ENCODE measurements around the gene CAPZA2. TPM values are rescaled to one million over a fixed set of nuclear protein-coding genes. Genes with fewer than 3 reads are reported as not detected.
A peak's percentile ranks its signal among the peaks of the same experiment; 100 is the strongest.

The CAPZA2 gene
- total RNA-seq, 1 donor from 2014 or later, result 186 TPM

GRCh38 chr7:116861717-116862116, 670 bp upstream of the CAPZA2 start:
- no peak for DNase-seq (ENCODE audit: low read depth in 2 of 2)

GRCh38 chr7:116862951-116863670, 724 bp downstream of the CAPZA2 start:
- peak; percentile 38 to 42 for DNase-seq (ENCODE audit: low read depth in 2 of 2)

DNA sequence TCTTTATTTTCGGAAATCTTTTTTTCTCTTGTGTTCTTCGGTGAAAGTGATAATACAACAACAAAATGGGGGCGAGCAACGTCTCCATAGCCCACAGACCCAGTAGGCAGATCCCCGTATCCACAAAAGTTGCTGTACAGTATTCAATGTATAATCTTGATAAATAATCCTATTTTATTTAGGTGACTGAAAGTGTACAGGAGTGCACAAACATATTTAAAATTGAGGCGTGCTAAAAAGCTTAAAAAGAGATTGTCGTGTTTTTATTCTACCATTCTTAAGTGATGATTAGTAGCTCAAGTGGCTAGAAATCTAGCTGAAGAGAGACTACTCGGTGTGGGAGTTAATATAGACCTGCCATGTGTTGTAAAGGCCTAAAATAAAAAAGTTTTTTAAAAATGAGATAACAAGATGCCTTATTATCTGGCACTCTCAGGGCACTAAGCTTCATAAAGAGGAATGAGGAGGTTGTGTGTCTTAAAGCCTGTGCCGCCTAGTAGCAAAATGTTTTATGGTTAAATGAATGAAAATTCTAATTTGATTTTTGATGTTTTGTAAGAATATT, 1.6 kb downstream of the CAPZA2 start:
- peak in 1 of 2 donors; percentile 11 for DNase-seq (ENCODE audit: low read depth in 2 of 2)

- DNase-seq (ENCODE audit: low read depth in 2 of 2), result peak in 1 of 2 donors; percentile 34
These were observed 8.8 kb downstream of the CAPZA2 start for GRCh38 chr7:116871061-116871700.

DNA sequence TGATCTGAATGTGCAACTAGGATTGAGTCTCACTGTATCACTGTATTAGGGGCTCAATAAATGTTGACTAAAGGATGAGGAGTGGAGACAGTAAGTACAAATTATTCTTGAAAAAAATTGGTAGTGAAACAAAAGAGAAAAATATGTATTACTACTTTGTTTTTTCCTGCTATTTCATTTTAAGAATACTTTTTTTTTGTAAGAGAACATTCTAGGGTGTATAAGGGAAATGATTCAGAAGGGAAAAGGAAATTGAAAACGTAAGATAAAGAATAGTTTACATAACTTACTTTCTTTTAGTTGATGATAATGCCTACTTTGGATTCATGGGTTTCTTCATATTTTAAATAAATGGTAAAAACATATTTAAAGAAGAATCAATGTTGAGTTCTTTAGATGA, 9.6 kb downstream of the CAPZA2 start:
- DNase-seq (ENCODE audit: low read depth in 2 of 2), result peak; percentile 10 to 77

DNA sequence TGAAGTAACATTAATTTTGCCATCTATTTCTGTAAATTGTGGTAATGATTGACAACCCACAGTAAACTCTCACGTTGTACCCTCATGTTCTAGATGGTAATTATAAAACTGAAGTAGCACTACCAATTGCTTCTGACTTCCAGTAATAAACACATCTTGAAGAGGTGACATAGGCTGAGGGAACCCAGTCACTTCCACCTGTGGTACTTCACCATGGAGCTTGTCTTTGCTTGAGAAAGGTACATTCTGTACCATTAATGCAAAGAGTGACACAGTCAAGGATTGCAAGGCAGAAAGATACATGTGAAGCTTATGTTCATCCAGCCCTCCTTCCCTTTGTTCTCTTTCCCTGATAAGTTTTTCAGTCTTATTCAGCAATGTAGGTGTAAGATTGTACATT, 11.2 kb downstream of the CAPZA2 start:
- DNase-seq (ENCODE audit: low read depth in 2 of 2), result no peak

DNA sequence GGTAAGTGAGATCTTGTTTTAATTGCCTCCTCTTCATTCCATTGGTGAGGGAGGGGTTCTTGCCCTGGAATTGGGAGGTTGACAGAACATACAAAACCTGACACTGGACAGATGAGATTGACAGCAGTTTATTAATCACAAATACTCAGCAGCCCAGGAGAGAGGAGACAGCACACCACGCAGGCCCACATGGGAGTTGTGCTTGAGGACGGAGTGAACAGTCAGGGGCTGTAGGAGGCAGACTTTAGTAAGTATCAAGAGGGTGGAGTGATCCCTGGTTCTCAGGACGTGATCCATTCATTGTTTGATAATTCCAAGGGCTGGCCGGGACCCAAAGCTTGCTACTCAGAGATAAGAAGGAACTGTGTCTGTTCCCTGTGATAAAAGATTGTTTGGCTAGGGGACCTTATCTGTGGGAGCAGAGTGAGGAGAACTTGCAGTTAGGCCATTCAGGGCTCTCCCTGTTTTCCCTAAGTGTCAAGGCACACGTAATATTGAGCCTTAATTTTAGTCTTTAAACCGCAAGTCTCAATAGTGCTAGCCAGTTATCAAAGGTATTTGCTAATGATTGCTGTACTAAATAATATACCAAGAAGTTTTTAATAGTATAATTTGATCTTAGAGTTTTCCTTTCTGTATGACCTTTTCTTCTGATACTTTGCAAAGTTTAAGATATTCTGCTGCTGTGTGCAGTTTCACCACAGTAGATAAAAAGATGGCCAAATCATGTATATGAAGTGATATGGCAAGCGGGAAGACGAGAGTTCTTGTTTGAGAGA, 14.5 kb downstream of the CAPZA2 start:
- peak; percentile 14 to 91 for DNase-seq (ENCODE audit: low read depth in 2 of 2)

GRCh38 chr7:116877443-116878217, 15.2 kb downstream of the CAPZA2 start:
- DNase-seq (ENCODE audit: low read depth in 2 of 2), result no peak

DNA sequence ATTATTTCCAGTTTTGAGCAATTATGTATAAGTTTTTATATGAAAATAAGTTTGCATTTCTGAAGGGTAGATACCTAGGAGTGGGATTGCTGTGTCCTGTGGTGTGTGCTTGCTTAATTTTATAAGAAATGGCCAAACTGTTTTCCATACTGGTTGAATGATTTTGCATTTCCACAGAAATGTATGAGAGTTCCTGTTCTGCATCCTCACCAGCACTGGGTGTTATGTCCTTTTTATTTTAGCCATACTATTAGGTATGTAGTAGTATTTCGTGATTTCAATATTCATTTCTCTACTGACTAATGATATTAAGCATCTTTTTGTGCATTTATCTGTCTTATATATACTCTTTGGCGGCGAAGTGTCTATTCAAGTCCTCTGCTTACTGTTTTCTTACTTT, 22.3 kb downstream of the CAPZA2 start:
- DNase-seq (ENCODE audit: low read depth in 2 of 2), result no peak

- no peak for DNase-seq (ENCODE audit: low read depth in 2 of 2)
These were observed 23.3 kb downstream of the CAPZA2 start for GRCh38 chr7:116885724-116886123.

GRCh38 chr7:116886543-116887156, 24.3 kb downstream of the CAPZA2 start:
- no peak for DNase-seq (ENCODE audit: low read depth in 2 of 2)

DNA sequence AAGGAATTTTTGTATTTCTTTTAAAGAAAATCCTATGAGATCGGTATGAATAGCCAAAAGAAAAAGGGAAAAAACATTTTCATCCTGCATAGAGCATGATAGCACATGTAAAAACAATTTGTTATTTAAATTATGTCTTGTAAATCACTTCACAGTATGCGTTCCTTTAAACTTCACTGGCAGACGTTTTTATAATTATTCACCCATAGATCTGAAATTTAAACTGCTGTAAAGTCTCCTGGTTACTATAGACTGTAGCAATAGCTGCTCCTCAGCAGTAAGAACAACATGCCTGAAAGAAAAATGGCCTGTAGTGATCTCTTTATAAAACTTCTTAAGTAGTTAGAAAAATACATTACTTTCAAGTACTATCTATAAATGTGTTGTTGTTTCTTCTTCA, 26.5 kb downstream of the CAPZA2 start:
- DNase-seq (ENCODE audit: low read depth in 2 of 2), result no peak

- no peak for DNase-seq (ENCODE audit: low read depth in 2 of 2)
These were observed 33.5 kb downstream of the CAPZA2 start for GRCh38 chr7:116895849-116896248.

- DNase-seq (ENCODE audit: low read depth in 2 of 2), result no peak
These were observed 35.3 kb downstream of the CAPZA2 start for GRCh38 chr7:116897661-116898060.

- DNase-seq (ENCODE audit: low read depth in 2 of 2), result no peak
These were observed 36.9 kb downstream of the CAPZA2 start for GRCh38 chr7:116899308-116899707.

- no peak for DNase-seq (ENCODE audit: low read depth in 2 of 2)
These were observed 38.8 kb downstream of the CAPZA2 start for GRCh38 chr7:116901143-116901542.

DNA sequence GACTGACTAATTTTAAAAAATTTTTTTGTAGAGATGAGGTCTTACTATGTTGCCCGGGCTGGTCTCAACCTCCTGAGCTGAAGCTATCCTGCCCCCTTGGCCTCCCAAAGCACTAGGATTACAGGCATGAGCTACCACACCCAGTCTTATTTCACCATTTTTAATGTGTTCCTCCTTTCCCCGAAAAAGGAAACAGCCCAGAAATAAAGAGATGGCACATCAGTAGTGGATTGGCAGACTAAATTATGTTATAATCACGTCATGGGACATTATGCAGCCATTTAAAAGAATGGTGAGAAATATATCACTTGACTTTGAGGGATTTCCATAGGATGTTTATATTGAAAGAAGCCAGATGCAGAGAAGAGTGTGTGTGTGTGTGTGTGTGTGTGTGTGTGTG, 40.5 kb downstream of the CAPZA2 start:
- no peak for DNase-seq (ENCODE audit: low read depth in 2 of 2)

GRCh38 chr7:116906391-116906790, 44.0 kb downstream of the CAPZA2 start:
- DNase-seq (ENCODE audit: low read depth in 2 of 2), result no peak

DNA sequence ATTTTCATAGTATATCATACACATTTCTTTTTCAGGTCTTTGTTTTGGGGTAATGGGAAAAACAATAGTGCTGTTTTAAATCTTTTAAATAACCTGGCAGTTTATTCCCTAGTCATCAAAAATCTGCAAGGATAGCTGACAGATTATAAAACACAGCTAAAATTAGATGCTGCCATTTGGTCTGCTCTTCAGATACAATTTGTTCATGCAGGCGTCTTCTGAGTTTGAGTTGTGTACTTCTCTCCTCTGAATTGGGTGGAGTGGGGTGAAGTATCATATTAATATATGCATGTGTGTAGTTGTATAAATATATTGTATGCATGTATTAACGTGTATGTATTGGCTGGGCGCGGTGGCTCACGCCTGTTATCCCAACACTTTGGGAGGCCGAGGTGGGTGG, 48.0 kb downstream of the CAPZA2 start:
- no peak for DNase-seq (ENCODE audit: low read depth in 2 of 2)

DNA sequence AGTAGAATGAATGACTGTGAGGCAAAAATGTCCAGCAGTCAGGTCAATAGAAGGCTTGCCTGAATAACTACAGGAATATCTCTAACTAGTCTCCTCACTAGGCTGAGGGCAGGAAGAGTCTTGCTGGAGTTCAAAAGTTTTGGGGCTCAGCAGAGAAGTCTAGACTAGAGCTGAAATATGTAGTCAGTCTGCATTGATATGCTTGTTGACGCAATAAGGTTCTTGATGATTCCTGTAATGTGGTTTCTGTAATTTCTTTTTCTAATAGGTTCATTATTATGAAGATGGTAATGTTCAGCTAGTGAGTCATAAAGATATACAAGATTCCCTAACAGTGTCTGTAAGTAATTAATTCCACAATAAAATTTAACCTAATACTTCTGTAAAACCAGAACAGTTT, 49.4 kb downstream of the CAPZA2 start:
- DNase-seq (ENCODE audit: low read depth in 2 of 2), result no peak
